ENCODE measurements around the gene PCYT2.

Gene PCYT2

GRCh38 chr17:81912441-81913309 lies 1.5 kb upstream of the PCYT2 start:
- no peak for DNase-seq (ENCODE audit: low read depth)

GRCh38 chr17:81911969-81912368 lies 770 bp upstream of the PCYT2 start:
- DNase-seq (ENCODE audit: low read depth) = no peak

DNA sequence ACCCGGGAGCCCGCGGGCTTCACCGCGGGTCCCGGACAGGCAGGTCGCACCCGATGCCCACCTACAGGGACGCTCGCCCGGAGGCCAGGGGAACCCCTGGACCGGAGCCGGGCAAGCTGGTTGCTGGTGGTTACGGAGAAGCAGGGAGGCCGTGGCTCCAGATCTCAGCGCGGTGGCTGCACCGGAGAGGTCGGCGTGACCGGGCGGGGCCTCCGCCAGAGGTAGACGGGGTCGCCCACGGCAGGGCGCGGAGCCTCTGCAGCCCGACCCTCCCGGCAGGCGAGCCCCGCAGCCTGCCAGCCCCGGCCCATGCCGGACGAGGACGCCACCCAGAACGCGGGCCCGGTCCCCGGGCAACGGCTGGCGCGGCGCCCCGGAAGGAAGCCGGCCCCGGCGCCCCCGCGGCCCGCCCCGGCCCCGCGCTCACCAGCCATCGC lies 341 bp downstream of the PCYT2 start:
- DNase-seq (ENCODE audit: low read depth) = no peak

GRCh38 chr17:81909966-81910839 lies 996 bp downstream of the PCYT2 start:
- DNase-seq (ENCODE audit: low read depth) = no peak

- no peak for DNase-seq (ENCODE audit: low read depth)
Measured at GRCh38 chr17:81909231-81909630, 2.0 kb downstream of the PCYT2 start.

DNA sequence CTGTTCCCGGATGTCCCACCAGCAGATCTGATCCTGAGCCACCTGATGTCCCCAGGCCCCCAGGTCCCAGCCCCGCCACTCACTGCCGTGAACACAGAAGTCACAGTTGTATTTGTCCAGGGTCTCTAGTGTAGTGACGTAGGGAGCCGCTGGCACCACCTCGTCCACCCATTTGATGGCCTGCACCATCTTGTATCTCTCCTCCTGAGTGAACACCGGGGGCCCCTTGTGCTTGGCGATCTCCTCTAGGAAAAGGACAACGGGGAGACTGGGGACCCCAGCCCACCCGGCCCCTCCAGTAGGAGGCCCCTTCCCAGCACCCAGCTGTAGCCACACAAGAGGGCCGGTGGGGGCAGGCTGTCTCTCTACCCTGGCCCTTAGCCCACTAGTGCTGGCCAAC lies 2.4 kb downstream of the PCYT2 start:
- DNase-seq (ENCODE audit: low read depth) = no peak

- no peak for DNase-seq (ENCODE audit: low read depth)
Measured at GRCh38 chr17:81907219-81908145, 3.7 kb downstream of the PCYT2 start.

GRCh38 chr17:81906476-81907218 lies 4.6 kb downstream of the PCYT2 start:
- no peak for DNase-seq (ENCODE audit: low read depth)

GRCh38 chr17:81905993-81906392 lies 5.2 kb downstream of the PCYT2 start:
- no peak for DNase-seq (ENCODE audit: low read depth)

DNA sequence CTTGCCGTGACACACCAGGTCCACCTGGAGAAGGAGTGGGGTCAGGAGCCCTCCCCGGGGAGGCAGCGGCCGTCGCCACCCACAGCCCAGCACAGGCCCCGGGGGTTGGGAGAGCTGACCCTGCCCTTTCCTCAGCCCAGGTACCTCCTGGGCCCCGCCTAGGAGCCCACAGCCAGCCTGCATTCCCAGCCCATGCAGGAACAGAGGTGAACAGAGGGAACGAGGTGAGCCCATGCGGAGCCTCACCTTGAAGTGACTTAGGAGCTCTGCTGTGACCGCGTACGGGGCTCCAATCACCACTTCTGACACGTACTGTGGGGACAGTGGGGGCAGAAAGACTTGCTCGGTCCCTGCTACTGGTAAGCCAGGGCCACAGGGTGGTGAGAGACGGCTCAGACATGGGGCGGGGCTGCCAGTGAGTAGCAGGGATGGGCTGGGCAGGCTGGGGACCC lies 5.7 kb downstream of the PCYT2 start:
- DNase-seq (ENCODE audit: low read depth) = no peak

- no peak for DNase-seq (ENCODE audit: low read depth)
Measured at GRCh38 chr17:81904600-81905423, 6.4 kb downstream of the PCYT2 start.

GRCh38 chr17:81903896-81904599 lies 7.2 kb downstream of the PCYT2 start:
- no peak for DNase-seq (ENCODE audit: low read depth)

- DNase-seq (ENCODE audit: low read depth) = no peak
Measured at GRCh38 chr17:81903415-81903831, 7.8 kb downstream of the PCYT2 start.

GRCh38 chr17:81902653-81903414 lies 8.4 kb downstream of the PCYT2 start:
- DNase-seq (ENCODE audit: low read depth) = no peak

DNA sequence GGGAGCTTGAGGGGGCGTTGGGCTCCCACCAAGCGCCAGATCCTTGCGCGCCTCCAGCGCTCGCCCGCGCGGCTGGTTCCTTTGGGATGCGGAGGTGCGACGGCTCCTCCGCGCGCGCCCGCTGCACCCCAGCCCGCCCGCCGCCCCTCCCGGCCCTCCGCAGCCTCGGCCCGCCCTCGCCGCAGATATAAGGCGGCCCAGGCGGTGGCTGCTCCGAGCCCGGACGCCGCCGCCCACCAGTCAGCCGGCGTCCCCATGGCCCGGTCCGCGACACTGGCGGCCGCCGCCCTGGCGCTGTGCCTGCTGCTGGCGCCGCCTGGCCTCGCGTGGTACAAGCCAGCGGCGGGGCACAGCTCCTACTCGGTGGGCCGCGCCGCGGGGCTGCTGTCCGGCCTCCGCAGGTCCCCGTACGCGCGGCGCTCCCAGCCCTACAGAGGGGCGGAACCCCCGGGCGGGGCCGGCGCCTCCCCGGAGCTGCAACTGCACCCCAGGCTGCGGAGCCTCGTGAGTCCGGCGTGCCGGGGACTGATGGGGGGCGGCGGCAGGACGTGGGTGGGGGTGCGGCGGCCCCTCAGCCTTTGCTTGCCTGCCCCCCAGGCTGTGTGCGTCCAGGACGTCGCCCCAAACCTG lies 9.1 kb downstream of the PCYT2 start, which contains the start of gene NPB:
Gene NPB (plus strand): TSS at position 216 of the 630 bp plus-strand sequence. CDS start 40 bp downstream, at position 256.
- DNase-seq (ENCODE audit: low read depth) = no peak

- no peak for DNase-seq (ENCODE audit: low read depth)
Measured at GRCh38 chr17:81901167-81902022, 9.8 kb downstream of the PCYT2 start.

GRCh38 chr17:81900181-81900820 lies 10.9 kb downstream of the PCYT2 start:
- no peak for DNase-seq (ENCODE audit: low read depth)
